B cell (primary cell): ENCODE data around the gene CERS6. TPM values are rescaled to one million over a fixed set of nuclear protein-coding genes. Genes with fewer than 3 reads are reported as not detected.

ENCODE experiments used
- ATAC-seq: fragments of 200-7000 bp; cut with Tn5 transposase; one replicate; pipeline ENCODE4 v1.10.0; 2021; ENCODE audit warnings: low read depth, mild to moderate bottlenecking, moderate number of reproducible peaks, moderate library complexity
- CTCF ChIA-PET: fragments of 350-600 bp; sonication (Branson Sonifier 250); formaldehyde crosslinking; loops from one replicate; lab custom pipeline; 2021; ENCODE audit warnings: antibody characterized with exemption, inconsistent platforms; lab: Charles Lee
- POLR2A ChIA-PET: fragments of 350-600 bp; sonication (Branson Sonifier 250); formaldehyde crosslinking; loops from one replicate; lab custom pipeline; 2021; ENCODE audit warnings: antibody characterized with exemption; lab: Charles Lee
- DNase-seq: peaks from one replicate; pipeline ENCODE4 v3.0.0; 2013
- H2AFZ ChIP-seq: 2 replicates; pipeline ENCODE4 v1.6.1; 2012; ENCODE audit warnings: mild to moderate bottlenecking, low read depth, low read length; ENCODE audit not compliant: insufficient read depth, poor library complexity, severe bottlenecking
- H3K27ac ChIP-seq, 2 donors: 1 replicate in 1 of 2; 2 replicates in 1 of 2; pipeline ENCODE4 v1.5.1; 2012 to 2013; ENCODE audit warnings: low read length in 2 of 2, mild to moderate bottlenecking in 2 of 2, moderate library complexity in 1 of 2
- H3K27me3 ChIP-seq, 4 experiments: fragments of 200-600 bp in 1 of 4; sonication (generic) in 1 of 4; replicated peaks in 1 of 4; 1 replicate in 2 of 4; 2 replicates in 2 of 4; pipeline versions ENCODE4 v1.6.1 to v1.7.0; 2013 to 2016; ENCODE audit warnings: low read length in 3 of 4, mild to moderate bottlenecking in 2 of 4, mixed read lengths in 1 of 4, moderate library complexity in 1 of 4; ENCODE audit not compliant: insufficient read depth in 4 of 4, control insufficient read depth in 3 of 4; ENCODE audit errors: control extremely low read depth in 1 of 4
- H3K36me3 ChIP-seq, 2 experiments: replicated peaks in 1 of 2; 1 replicate in 1 of 2; 2 replicates in 1 of 2; pipeline versions ENCODE4 v1.6.1 to v1.7.1; 2013; ENCODE audit warnings: low read length in 1 of 2; ENCODE audit not compliant: insufficient read depth in 2 of 2, control insufficient read depth in 1 of 2; ENCODE audit errors: control extremely low read depth in 1 of 2, extremely low read depth in 1 of 2
- H3K4me1 ChIP-seq, 2 donors: fragments of 200-600 bp in 1 of 2; sonication (generic) in 1 of 2; 1 replicate in 1 of 2; 2 replicates in 1 of 2; pipeline versions ENCODE4 v1.5.1 to v1.6.1; 2013 to 2017; ENCODE audit warnings: low read length in 2 of 2; ENCODE audit not compliant: control insufficient read depth in 2 of 2, insufficient read depth in 2 of 2
- H3K4me2 ChIP-seq: replicated peaks from 2 replicates; pipeline ENCODE3; 2012; ENCODE audit warnings: mild to moderate bottlenecking, low read depth, low read length; ENCODE audit not compliant: poor library complexity, severe bottlenecking
- H3K4me3 ChIP-seq, 5 experiments: fragments of 200-600 bp in 1 of 5; sonication (generic) in 1 of 5; 1 replicate in 3 of 5; 2 replicates in 2 of 5; pipeline versions ENCODE4 v1.5.1 to v1.7.0; 2011 to 2016; ENCODE audit warnings: low read length in 4 of 5, mild to moderate bottlenecking in 4 of 5, low read depth in 2 of 5, control low read depth in 1 of 5, moderate library complexity in 1 of 5; ENCODE audit not compliant: insufficient read depth in 1 of 5; ENCODE audit errors: control extremely low read depth in 1 of 5, extremely low read depth in 1 of 5
- H3K79me2 ChIP-seq: fragments of 200-600 bp; sonication (generic); one replicate; pipeline ENCODE4 v1.6.0; 2016; ENCODE audit warnings: low read length; ENCODE audit not compliant: control insufficient read depth, insufficient read depth
- H3K9ac ChIP-seq: fragments of 200-600 bp; sonication (generic); 2 replicates; pipeline ENCODE4 v1.6.1; 2017; ENCODE audit warnings: mild to moderate bottlenecking, low read length, moderate library complexity
- H3K9me3 ChIP-seq, 3 donors: one replicate each; pipeline versions ENCODE4 v1.6.1 to v1.7.1; 2013; ENCODE audit warnings: low read length in 2 of 3; ENCODE audit not compliant: control insufficient read depth in 2 of 3, insufficient read depth in 1 of 3; ENCODE audit errors: control extremely low read depth in 1 of 3
- H4K20me1 ChIP-seq: 2 replicates; pipeline ENCODE4 v1.6.0; 2012; ENCODE audit warnings: mild to moderate bottlenecking, low read length; ENCODE audit not compliant: insufficient read depth, control insufficient read depth, poor library complexity, severe bottlenecking
- H3K27ac Mint-ChIP-seq: one replicate; pipeline ENCODE4 v1.8.0; 2021; ENCODE audit warnings: mixed read lengths
- H3K27me3 Mint-ChIP-seq: one replicate; pipeline ENCODE4 v1.8.0; 2021; ENCODE audit warnings: mixed read lengths
- H3K4me1 Mint-ChIP-seq: one replicate; pipeline ENCODE4 v1.8.0; 2021; ENCODE audit warnings: mixed read lengths
- H3K4me3 Mint-ChIP-seq: one replicate; pipeline ENCODE4 v1.8.0; 2021; ENCODE audit warnings: mixed read lengths
- H3K9me3 Mint-ChIP-seq: one replicate; pipeline ENCODE4 v1.8.0; 2022; ENCODE audit warnings: mixed read lengths; ENCODE audit not compliant: insufficient read depth
- CTCF ChIP-seq: fragments of 200-600 bp; IDR thresholded peaks from one replicate; pipeline ENCODE4 v1.8.0; 2022; ENCODE audit warnings: antibody characterized with exemption, mild to moderate bottlenecking
- EZH2 ChIP-seq: IDR thresholded peaks from 2 replicates; pipeline ENCODE4 v1.6.1; 2012; ENCODE audit warnings: borderline replicate concordance, low read depth, mild to moderate bottlenecking, moderate library complexity, low read length; ENCODE audit not compliant: insufficient read depth, poor library complexity, severe bottlenecking
- WGBS: methylation state at CpG from one replicate; pipeline ENCODE4 v1.1.5; 2013; ENCODE audit warnings: missing lambda C conversion rate; ENCODE audit not compliant: insufficient coverage; 5-methylcytosine and 5-hydroxymethylcytosine counted together
- intact Hi-C: fragments of 100-400 bp; cut with micrococcal nuclease; formaldehyde crosslinking; loops from one replicate; pipeline ENCODE4 v1.10.0; 2022
- polyA plus RNA-seq: library from polyadenylated mRNA; depleted of rRNA; stranded (reverse); fragments of >200 nt; gene quantifications from 2 replicates; pipeline ENCODE4 v1.2.3, GENCODE V29; 2012
- total RNA-seq, 2 donors: library from RNA; stranded (reverse); fragments of 120-200 nt in 1 of 2; gene quantifications; 1 replicate in 1 of 2; 2 replicates in 1 of 2; pipeline versions ENCODE4 v1.2.3 to v1.2.4, GENCODE V29; 2013 to 2022

CERS6 gene
- total and polyA plus RNA-seq, 2 donors (not counting 1 experiment from before 2014, with no cell fraction given) = 2.2 to 5.5 TPM

- TF ChIP-seq EZH2 (no peak), CTCF (no peak)
- H3K27ac Mint-ChIP-seq = no peak overlapping the region
- POLR2A ChIA-PET = no interaction called here
Measured at GRCh38 chr2:168652997-168653921, 197.2 kb downstream of the CERS6 start.

DNA sequence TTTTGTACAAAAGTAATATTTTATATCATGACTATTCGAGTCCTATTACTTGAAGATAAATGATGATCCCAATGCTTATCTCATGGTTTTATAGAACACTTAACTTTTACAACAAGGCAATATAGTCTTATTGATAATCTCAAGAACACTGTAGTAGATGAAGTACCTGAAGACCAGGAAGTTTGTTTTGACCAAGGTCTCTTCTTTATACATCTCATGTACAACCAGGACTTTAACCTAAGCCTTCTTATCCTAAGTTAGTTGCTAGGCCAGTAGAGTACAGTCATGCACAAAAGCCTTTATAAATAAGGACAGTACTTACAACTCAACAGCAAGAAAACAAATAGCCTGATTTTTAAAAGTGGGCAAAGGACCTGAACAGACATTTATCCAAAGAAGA is 198.6 kb downstream of the CERS6 start:
- no peak for TF ChIP-seq CTCF
- TF ChIP-seq EZH2 = no peak
- Histone ChIP-seq H3K4me2 (no peak overlapping the region), H3K4me3 (no peak overlapping the region), H3K9ac (no peak overlapping the region), H3K79me2 (no peaks in the 10 kb centered on the region), H4K20me1 (no peaks in the 10 kb centered on the region), H3K27me3 (no peaks in the 10 kb centered on the region), H3K4me1 (no peaks in the 10 kb centered on the region), H3K9me3 (no peaks in the 10 kb centered on the region), H3K27ac (no peak overlapping the region), H3K36me3 (peaks cover 0 to 2% of the 10 kb centered on the region in 2 experiments), H2AFZ (no peak overlapping the region)
- DNase-seq = no peak
- ChIA-PET CTCF (no interaction called here), POLR2A (no interaction called here)
- Mint-ChIP-seq H3K27me3 (no peaks in the 10 kb centered on the region), H3K4me3 (no peak overlapping the region), H3K4me1 (peaks cover 9% of the 10 kb centered on the region), H3K27ac (no peak overlapping the region), H3K9me3 (no peaks in the 10 kb centered on the region)
- no peak for ATAC-seq
- no CpG with 5 or more reads among the region's 1 CpG for WGBS
- intact Hi-C loops = no loop called here

More at GRCh38 chr2:168652997-168653921, 197.2 kb downstream of the CERS6 start:
- Histone ChIP-seq H2AFZ (no peak overlapping the region), H4K20me1 (no peaks in the 10 kb centered on the region), H3K27me3 (no peaks in the 10 kb centered on the region), H3K27ac (no peak overlapping the region), H3K79me2 (no peaks in the 10 kb centered on the region), H3K4me3 (no peak overlapping the region), H3K4me1 (no peaks in the 10 kb centered on the region), H3K9me3 (no peaks in the 10 kb centered on the region), H3K4me2 (no peak overlapping the region), H3K36me3 (peaks cover 0 to 2% of the 10 kb centered on the region in 2 experiments), H3K9ac (no peak overlapping the region)
- Mint-ChIP-seq H3K9me3 (no peaks in the 10 kb centered on the region), H3K27me3 (no peaks in the 10 kb centered on the region), H3K4me1 (peaks cover 12% of the 10 kb centered on the region), H3K4me3 (no peak overlapping the region)
- ATAC-seq (no peak), DNase-seq (no peak)
- intact Hi-C loops = no loop called here
- CTCF ChIA-PET = interaction anchor here (1.4 kb wide), 1 partner anchor 307 kb away, joined by 3 read pairs; no protein-coding TSS in a partner anchor
- 80% methylated on average over 1 of the region's 3 CpGs for WGBS
